ENCODE data around the gene MMP23B.

GRCh38 chr1:1678581-1679380 is 46.8 kb downstream of the MMP23B start:
- TF ChIP-seq POLR2A (IDR thresholded peaks at IDR 0.05): no peak
- TF ChIP-seq CTCF (IDR thresholded peaks at IDR 0.05): no peak
- no peak for TF ChIP-seq EP300 (IDR thresholded peaks at IDR 0.05)

All from ovary (tissue), 3 donors.